Astrocyte (in vitro differentiated cells and primary cell): Measurements from ENCODE around the gene TANGO2.

Experiments
- CTCF ChIP-seq: IDR thresholded peaks from 2 replicates; pipeline ENCODE4 v1.5.1; 2011; ENCODE audit warnings: low read depth, mild to moderate bottlenecking, inconsistent platforms, low read length, moderate library complexity; ENCODE audit not compliant: insufficient read depth
- EZH2 ChIP-seq: IDR thresholded peaks from 2 replicates; pipeline ENCODE4 v1.6.1; 2012; ENCODE audit warnings: mild to moderate bottlenecking, low read length, inconsistent platforms; ENCODE audit not compliant: insufficient read depth

DNA sequence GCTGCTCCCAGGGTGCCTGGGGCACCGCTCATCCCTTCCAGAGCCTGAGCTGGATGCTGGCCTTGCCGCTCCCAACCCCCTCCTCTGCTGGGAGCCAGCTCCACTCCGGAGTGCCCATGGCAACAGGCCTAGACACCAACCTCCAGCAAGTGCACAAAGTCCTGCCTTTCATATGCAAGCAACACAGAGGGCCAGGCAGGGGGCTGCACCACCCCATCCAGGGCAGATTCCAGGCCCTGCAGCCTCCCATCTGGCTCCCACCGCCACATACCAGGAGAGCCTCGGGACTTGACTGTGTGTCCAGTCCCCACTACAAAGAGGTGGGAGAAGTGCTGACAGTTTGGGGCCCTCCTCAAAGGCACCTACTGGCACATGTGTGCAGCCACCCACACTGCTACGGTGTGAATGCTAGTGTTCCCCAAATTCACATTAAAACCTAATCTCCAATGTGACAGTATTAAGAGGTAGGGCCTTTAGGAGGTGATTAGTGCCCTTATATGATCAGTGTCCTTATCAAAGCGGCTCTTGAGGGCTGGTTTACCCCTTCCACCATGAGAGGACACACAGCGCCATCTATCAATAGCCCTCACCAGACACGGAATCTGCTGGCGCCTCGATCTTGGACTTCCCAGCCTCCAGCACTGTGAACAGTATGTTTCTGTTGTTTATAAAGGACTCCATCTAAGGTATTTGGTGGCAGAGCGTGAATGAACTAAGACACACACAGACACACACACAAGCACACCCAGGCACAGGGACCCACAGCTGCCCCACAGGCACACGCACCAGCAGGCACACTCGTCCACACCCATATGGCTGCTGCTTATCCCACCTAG lies 20.4 kb upstream of the TANGO2 start:
- TF ChIP-seq CTCF = no peak
- TF ChIP-seq EZH2 = no peak
